ENCODE measurements around the gene FSTL4.
"Not testable (repeated sequence)": the region's sequence is repeated elsewhere in the genome, so short reads cannot be mapped to it uniquely, and the experiment has no call there.

The FSTL4 gene

GRCh38 chr5:133406977-133407632 lies 205.2 kb downstream of the FSTL4 start:
- no peak for DNase-seq (ENCODE audit: low read depth in 3 of 3, low spot score in 1 of 3)

DNA sequence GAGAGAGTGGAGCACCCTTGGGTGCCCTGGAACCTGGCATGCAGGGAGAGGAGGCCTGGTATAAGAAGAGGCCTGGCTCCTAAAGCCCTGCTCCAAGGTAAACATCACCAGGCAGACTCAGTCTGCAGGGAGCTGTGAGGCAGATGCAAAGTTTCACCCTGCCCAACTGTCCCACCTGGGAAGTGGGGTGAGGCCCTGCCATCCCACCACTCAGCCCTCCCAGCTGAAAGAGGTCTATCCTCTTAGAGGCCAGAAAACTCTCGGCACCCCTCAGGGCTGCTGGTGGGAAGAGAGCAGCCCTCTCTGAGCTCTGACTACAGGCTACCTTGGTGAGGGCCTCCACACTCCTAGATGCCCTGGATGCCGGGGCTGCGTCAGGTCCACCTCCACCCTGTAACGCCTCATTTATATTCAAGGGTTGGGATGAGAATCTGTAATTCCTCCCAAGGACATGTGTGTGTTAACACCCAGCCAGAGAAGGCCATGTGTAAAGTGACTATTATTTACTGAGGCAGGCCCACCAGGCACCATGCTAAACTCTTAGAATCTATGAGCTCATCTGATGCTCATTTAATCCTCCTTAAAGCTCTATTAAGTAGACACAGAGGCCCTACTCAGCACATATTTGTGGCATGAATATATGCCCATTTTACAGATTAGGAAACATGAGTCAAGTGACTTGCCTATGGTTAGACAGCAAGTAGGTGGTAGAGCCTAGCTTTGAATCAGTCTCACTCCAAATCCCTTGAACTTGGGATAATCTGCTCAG lies 205.9 kb downstream of the FSTL4 start:
- no peak for DNase-seq (ENCODE audit: low read depth in 3 of 3, low spot score in 1 of 3)

DNA sequence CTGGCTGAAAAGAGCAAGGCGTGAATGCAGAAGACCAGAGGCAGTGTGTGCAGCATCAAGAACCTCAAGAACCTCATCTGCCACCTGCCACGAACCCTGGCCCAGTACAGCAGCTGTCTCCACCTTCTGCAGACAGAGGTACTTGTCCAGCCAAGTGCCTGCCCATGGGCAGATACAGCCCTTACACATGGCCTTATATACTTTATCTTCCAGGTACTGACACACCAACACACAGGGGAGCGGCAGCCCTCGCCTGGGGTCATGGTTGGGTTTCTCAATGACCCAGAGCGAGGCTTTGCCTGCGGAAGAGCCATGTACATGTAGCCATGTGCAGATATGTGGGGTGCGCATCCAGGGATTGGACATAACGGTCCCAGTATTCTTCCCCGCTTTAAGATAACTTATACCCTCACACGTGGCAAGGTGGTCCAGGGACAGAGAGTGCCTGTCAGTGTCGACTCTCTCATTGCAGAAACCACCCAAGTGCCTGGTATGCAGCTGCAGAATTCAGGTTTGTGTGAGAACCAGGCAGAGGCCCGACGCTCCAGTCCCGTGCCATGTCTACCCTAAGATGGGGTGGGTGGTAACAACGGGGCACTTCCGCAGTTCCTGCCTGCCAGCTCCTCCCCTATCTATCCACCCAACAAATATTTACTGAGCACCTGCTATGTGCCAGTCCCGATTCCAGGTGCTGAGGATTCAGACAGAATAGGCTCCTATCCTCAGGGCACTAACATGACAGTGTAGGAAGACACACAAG lies 206.9 kb downstream of the FSTL4 start:
- no peak for DNase-seq (ENCODE audit: low read depth in 3 of 3, low spot score in 1 of 3)

GRCh38 chr5:133404724-133405123 lies 207.6 kb downstream of the FSTL4 start:
- no peak for DNase-seq (ENCODE audit: low read depth in 3 of 3, low spot score in 1 of 3)

GRCh38 chr5:133403741-133404364 lies 208.5 kb downstream of the FSTL4 start:
- DNase-seq (ENCODE audit: low read depth in 3 of 3, low spot score in 1 of 3) = no peak

DNA sequence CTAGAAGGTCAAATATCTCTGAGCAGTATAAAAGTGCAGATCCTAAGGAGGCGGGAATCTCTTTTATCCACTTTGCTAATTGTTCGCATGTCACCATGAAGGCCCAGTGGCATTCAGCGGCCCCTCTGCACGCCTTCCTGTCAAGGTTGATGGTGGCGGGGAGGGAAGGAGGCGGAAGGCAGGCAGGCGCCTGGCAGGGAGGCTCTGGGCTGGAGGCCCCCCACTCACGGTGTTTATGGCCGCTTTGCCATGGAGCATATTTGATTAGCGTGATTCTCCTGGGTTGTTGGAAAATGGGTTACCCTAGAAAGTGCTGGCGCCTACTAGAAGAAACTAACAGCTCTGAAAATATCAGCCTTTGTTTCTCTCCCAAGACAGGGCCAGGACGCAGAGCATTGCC lies 209.6 kb downstream of the FSTL4 start:
- DNase-seq (ENCODE audit: low read depth in 3 of 3, low spot score in 1 of 3) = no peak

DNA sequence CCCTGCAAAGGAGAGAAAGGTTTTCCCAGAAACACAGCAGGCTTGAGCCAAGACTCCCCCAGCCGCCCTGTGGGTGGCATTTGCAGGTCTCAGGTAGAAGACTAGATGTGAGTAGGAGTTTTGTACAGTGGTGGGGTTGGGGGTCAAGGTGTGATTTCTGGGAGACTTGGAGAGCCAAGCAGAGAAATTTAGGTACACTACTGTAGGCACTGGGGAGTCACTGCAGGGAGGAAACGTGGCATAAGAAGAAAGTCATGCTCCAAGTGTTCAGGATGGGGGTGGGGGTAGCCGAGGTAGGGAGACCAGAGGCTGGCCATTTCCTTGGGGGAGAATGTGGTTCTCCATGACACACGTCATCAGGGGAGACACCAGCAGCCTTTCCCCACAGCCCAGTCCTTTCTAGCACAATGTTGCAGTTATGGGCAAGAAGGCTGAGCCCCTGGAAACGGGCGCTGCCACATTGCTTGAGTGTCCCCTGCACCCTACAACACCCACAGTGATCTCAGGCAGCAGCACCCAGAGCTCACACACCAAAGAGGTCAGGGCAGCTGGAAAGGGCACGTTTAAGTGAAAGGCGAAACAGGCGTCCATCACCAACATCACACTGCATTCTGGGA lies 210.5 kb downstream of the FSTL4 start:
- DNase-seq (ENCODE audit: low read depth in 3 of 3, low spot score in 1 of 3) = no peak

DNA sequence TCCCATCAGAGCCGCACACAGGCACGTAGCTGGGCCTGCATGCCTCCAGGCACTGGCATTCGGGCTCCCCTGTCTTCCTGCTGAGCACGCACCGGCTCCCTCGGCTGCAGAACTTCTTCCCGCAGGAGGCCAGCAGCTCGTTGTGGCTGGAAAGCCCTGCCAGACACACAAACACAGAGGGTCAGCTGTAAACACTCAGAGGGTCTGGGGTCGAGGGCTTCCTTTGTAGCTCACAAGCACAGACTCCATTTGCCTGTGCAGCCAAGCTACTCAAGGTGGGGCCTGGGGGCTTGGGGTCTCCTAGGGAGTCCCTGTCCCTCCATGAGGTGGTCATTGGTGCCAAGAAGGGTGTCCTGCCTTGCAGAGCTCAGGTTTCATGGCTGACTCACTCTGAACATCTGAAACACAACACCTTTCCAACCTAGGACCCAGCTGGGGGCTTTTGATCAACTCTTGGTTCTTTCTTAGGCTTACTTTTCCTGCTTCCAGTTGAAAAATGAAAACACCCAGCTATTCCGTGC lies 211.4 kb downstream of the FSTL4 start:
- DNase-seq (ENCODE audit: low read depth in 3 of 3, low spot score in 1 of 3) = no peak

- DNase-seq (ENCODE audit: low read depth in 3 of 3, low spot score in 1 of 3) = no peak
These were observed 212.2 kb downstream of the FSTL4 start for GRCh38 chr5:133400120-133400519.

DNA sequence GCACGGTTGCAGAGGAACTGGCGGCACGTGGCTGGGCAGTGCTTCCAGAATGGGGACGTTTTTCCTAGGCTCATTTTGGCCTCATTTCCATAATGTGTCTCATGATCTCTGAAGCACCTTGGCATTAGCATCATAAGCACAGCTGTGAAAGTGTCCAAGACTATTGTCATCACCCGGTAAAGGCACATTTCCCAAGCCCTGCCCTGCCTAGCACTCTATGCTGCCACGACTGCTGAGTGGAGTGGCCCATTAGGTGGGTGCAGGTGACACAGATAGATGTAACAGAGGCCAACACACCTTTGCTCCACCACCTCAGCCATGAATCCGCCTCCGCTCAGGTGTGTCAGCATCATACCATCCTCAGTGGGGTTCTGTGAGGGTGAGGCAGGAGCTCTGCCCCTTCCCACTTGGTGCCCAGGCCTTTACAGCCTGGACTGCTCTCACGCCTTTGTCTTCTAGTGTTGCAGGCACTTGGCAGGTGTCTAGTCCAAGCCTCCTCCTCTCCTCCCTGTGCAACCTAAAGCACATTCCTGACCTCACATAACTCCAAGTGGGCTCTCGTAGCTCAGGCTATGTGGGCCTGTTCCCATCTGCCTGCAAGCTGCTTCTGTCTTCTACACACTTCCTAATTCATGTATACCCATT lies 213.0 kb downstream of the FSTL4 start:
- DNase-seq (ENCODE audit: low read depth in 3 of 3, low spot score in 1 of 3) = no peak

GRCh38 chr5:133398646-133399101 lies 213.7 kb downstream of the FSTL4 start:
- no peak for DNase-seq (ENCODE audit: low read depth in 3 of 3, low spot score in 1 of 3)

DNA sequence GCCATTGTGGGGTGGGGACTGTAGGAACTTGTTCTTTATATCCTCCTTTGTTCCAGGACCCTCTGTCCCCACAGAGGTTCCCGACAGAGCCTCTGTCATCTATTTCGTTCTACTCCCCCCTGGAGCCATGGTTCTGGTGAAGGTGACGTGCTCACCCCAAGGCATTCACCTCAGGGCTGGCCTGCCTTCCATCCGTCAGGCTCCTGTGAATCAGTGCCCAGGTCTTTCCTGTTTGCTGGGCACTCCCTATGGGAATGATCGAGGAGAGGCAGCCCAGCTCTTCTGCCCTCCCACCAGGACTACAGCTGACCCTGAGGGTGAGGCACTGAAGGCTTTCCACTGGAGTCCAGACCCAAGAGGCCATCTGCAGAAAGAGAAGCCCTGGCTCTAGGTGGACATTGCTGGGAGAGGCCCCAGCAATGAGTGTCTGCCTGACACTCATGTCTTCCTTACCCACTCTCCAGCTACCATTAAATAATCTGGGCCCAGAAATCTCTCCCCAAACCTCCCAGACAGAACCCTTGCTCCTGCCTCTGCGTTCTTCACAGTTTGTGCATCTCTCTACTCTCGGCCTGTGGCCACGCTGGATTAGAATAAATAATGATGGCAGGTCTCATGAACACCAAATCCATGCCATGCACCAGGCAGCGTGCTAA lies 214.2 kb downstream of the FSTL4 start:
- no peak for DNase-seq (ENCODE audit: low read depth in 3 of 3, low spot score in 1 of 3)

- DNase-seq (ENCODE audit: low read depth in 3 of 3, low spot score in 1 of 3) = no peak
These were observed 215.0 kb downstream of the FSTL4 start for GRCh38 chr5:133397348-133397747.

DNA sequence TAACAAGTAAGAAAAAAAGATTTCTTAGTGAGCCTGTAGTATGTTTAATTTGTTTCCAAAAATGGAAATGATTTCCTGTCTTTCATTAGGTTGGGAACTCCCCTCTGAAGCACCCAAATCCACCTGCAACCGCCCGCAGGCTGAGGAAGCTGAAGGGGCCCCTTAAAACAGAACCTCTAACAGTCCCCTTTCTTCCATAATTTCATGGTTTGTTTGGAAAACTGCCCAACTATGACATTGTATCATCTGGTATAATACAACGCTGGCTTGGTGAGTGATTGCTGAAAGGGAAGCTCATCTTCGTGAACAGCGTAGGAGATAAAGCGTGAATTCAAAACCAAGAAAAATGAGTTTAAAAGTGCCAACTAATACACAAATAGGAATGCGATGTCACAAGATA lies 215.5 kb downstream of the FSTL4 start:
- no peak for DNase-seq (ENCODE audit: low read depth in 3 of 3, low spot score in 1 of 3)

DNA sequence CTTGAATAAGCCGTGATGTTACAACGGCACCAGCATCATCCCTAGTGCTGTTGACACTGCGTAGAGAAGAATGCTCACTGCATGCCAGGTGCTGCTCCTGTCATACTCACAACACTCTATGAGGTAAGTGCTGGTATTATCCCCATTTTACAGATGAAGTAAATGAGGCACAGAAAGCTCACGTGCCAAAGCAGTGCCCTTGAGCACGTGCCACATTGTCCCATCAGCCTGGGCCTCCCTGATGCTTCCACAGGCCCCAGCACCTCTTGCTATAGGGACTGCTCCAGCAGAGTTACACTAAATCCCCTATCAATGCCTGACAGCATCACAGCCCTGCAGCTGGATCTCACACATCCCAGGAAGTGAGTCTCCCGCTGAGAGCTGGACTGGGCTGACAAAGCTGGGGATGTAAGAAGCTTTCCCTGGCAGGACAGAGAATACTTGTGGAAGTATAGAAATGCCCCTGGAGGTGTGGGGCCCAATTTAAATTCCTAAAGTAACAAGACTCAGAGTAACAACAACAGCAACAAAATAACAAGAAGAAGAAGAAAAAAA lies 216.1 kb downstream of the FSTL4 start:
- no peak for DNase-seq (ENCODE audit: low read depth in 3 of 3, low spot score in 1 of 3)

- not testable (repeated sequence) for DNase-seq (ENCODE audit: low read depth in 3 of 3, low spot score in 1 of 3)
These were observed 217.1 kb downstream of the FSTL4 start for GRCh38 chr5:133395207-133395606.

GRCh38 chr5:133394477-133394817 lies 217.9 kb downstream of the FSTL4 start:
- not testable (repeated sequence) for DNase-seq (ENCODE audit: low read depth in 3 of 3, low spot score in 1 of 3)

- DNase-seq (ENCODE audit: low read depth in 3 of 3, low spot score in 1 of 3) = no peak
These were observed 218.4 kb downstream of the FSTL4 start for GRCh38 chr5:133393776-133394476.

GRCh38 chr5:133392448-133392847 lies 219.9 kb downstream of the FSTL4 start:
- DNase-seq (ENCODE audit: low read depth in 3 of 3, low spot score in 1 of 3) = no peak
